ENCODE results near the gene IGF2BP3.

Gene IGF2BP3

GRCh38 chr7:23294549-23295400 is 175.5 kb downstream of the IGF2BP3 start:
- no peak for DNase-seq (ENCODE audit: low spot score)

GRCh38 chr7:23293500-23294073 is 176.7 kb downstream of the IGF2BP3 start:
- DNase-seq (ENCODE audit: low spot score): no peak

DNA sequence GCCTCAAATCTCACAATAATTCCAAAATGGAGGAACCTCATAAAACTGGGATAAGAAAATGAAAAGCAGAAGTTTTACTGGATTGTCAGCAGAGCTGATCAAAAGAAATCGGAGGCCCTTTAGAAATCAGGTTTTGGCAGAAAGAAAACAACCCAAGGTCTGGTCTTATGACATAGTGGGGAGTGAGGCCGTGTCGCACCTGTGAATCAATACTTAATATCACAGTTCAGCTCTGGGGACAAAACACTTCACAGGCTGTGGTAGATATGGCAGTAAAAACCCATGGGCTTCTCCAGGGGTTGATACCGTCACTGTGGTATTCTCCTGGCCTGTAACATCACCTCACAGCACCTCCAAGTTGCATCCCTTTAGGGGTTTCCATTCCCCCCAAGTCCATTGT is 177.7 kb downstream of the IGF2BP3 start:
- no peak for DNase-seq (ENCODE audit: low spot score)

DNA sequence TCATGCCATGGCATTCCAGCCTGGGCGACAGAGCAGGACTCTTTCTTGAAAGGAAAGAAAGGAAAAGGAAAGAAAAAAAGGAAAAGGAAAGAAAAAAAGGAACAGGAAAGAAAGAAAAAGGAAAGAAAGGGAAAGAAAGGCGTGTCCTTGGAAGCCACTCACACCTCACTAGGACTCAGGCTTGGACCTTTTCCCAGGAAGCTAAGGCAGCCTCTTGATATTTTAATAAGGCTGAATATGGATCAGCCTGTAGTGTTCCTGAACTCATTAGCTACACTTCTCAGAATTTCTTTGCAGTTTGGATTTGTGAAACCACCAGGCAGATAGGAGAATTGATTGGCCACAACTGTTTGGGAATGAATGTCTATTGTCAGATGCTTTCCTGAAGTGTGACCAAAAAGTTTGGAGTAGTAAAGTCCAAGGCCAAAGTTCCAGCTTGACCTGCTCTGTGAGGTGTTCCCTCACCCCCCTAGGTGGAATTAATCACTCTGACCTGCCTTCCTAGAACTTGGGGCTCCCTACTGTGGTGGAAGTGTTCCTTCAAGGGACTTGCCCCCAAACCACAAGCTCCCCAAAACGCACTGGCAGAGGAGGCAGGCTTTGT is 178.2 kb downstream of the IGF2BP3 start:
- DNase-seq (ENCODE audit: low spot score): no peak

DNA sequence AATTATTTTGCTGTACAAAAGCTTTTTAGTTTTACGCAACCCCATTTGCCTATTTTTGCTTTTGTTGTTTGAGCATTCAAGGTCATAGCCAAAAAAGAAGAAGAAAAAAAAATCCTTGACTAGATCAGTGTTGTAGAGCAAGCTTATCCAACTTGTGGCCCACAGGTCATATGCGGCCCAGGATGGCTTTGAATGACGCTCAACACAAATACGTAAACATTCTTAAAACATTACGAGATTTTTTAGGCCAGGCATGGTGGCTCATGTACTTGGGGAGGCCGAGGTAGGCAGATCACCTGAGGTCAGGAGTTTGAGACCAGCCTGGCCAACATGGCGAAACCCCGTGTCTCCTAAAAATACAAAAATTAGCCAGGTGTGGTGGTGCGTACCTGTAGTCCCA is 179.3 kb downstream of the IGF2BP3 start:
- DNase-seq (ENCODE audit: low spot score): no peak

- no peak for DNase-seq (ENCODE audit: low spot score)
Observed at GRCh38 chr7:23287612-23288011, 182.7 kb downstream of the IGF2BP3 start.

GRCh38 chr7:23285657-23286646 is 184.3 kb downstream of the IGF2BP3 start:
- no peak for DNase-seq (ENCODE audit: low spot score)

GRCh38 chr7:23284871-23285270 is 185.4 kb downstream of the IGF2BP3 start:
- no peak for DNase-seq (ENCODE audit: low spot score)

DNA sequence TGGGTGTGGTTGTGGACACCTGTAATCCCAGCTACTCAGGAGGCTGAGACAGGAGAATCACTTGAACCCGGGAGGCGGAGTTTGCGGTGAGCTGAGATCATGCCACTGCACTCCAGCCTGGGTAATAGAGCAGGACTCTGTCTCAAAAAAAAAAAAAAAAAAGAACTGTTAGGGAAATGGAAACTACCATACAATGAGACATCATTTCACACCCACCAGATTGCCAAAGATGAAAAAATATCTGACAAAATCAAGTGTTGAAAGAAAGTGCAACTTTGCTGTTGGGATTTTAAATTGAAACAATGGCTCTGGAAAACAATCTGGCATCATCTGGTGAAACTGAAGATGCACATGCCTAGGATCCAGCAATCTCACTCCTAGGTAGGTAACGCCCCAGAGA is 187.2 kb downstream of the IGF2BP3 start:
- DNase-seq (ENCODE audit: low spot score): no peak

GRCh38 chr7:23279819-23280525 is 190.3 kb downstream of the IGF2BP3 start:
- DNase-seq (ENCODE audit: low spot score): no peak

DNA sequence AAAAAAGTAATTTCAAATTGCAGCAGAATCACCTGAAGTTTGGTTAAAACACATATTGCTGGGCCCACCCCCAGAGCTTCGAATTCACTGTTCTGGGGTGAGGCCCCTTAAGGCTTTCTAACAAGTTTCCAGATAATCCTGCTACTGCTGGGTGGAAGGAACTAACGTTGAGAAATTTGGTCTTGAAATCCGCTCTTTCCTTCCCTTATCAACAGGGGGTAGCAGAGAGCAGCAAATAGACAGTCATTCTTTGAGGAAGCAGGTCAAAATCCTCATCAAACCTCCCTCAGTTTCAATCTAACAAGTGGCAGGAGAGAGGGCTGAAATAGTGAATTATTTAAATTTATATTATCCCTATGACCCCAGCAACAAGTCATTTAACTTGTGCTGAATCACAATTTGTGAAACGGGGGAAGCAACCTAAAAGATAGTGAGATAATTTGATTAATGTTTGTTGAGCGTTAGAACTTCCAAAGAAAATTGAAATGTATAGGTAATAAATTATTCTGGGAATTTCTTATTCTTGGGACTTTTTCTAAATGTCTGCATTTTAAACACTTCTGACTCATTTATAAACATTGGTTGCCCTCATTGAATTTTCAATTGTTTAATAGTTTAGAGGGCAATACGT is 192.8 kb downstream of the IGF2BP3 start:
- DNase-seq (ENCODE audit: low spot score): peak; percentile 66

- DNase-seq (ENCODE audit: low spot score): no peak
Observed at GRCh38 chr7:23276947-23277346, 193.3 kb downstream of the IGF2BP3 start.

- no peak for DNase-seq (ENCODE audit: low spot score)
Observed at GRCh38 chr7:23276376-23276775, 193.9 kb downstream of the IGF2BP3 start.

DNA sequence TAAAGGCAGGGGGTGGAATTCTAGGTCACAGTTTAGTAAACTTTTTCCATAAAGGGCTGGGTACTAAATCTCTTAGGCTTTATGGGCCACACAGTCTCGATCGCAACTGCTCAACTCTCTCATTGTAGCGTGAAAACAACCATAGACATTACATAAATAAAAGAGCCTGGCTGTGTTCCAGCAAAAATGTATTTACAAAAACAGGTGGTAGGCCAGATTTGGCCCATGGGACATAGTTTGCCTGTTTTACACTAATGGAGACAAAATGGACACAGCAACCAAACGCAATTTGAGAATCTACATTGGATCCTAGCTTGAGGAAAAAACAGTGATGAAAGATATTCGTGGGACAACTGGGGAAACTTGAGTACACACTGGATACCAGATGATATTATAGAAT is 194.4 kb downstream of the IGF2BP3 start:
- no peak for DNase-seq (ENCODE audit: low spot score)

DNA sequence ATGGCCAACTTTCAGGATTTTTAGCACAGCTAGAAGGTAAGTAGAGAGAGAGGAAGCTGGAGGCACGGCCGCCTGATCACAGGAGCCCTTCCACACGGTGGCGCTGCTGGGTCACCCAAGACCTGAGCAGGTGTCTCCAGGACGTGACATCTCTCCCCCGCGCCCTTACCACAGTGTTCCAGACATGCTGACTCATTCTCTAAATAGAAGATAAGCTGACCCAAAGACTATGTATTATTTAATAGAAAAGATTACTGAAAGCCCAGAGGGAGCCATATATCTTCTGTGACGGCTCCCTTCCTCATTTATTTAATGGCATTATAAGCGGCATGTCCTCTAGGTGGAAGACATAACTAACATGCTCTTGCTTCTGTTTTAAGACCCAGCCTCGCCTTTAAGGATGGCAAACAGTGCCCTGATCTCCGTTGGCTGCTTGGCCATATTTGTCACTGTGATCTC is 197.1 kb downstream of the IGF2BP3 start:
- DNase-seq (ENCODE audit: low spot score): peak; percentile 87

- DNase-seq (ENCODE audit: low spot score): no peak
Observed at GRCh38 chr7:23272275-23272674, 198.0 kb downstream of the IGF2BP3 start.

DNA sequence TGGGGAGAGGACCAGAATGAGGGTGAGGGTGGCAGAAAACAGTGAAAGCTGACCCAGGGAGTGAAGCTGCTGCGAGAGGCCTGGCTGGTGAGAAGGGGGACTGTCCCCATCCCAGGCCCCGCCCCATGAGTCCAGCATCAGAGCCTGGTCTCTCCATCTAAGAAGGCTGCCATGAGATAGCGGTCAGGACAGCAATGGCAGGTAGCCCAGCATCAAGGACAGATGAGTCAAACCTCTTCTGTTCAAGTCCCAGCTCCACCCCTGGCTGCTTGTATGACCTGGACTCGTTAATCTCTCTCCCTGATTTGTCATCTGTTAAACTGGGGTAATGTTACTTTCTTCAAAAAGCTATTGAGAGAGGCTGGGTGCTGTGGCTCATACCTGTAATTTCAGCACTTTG is 201.5 kb downstream of the IGF2BP3 start:
- no peak for DNase-seq (ENCODE audit: low spot score)

DNA sequence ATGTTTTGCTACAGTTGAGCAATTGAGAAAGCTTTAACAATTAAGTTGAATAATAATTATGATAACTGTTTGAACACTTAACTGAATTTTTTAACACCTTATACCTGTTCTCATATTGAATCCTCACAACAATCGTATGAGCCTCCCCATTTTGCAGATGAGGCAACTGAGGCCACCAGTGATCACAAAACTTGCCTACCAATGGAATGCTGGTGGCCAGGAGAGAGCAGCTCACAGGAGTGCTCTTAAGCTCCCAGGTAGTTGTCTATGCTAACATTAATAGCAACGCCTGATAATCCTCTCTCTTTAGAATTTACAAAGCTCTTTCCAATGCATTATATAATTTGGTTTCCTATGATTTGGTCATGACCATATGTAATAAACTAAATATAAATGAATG is 202.1 kb downstream of the IGF2BP3 start:
- DNase-seq (ENCODE audit: low spot score): no peak

DNA sequence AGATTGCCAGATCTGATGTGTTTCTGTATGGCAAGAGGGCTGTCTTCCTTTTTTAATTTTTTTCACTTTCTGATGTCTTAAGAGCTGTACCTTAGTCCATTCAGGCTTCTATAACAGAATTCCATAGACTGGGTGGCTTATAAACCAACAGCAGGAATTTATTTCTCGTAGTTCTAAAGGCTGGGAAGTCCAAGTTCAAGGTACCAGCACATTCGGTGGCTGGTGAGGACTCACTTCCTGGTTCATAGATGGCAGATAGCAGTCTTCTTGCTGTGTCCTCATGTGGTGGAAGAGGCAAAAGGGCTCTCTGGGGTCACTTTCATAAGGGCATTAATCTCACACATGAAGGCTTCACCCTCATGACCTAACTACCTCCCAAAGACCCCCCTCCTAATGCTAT is 202.9 kb downstream of the IGF2BP3 start:
- no peak for DNase-seq (ENCODE audit: low spot score)

GRCh38 chr7:23266918-23267317 is 203.4 kb downstream of the IGF2BP3 start:
- no peak for DNase-seq (ENCODE audit: low spot score)

- no peak for DNase-seq (ENCODE audit: low spot score)
Observed at GRCh38 chr7:23264916-23265458, 205.3 kb downstream of the IGF2BP3 start.

Data from CD4-positive, alpha-beta T cell treated with Interleukin-15 for 4 hours (primary cell).